Dedifferentiated amniotic fluid mesenchymal stem cell (primary cell): ENCODE measurements around the gene PRG2.
A peak's percentile ranks its signal among the peaks of the same experiment; 100 is the strongest.
"Not testable (repeated sequence)": the region's sequence is repeated elsewhere in the genome, so short reads cannot be mapped to it uniquely, and the experiment has no call there.

Experiments
- DNase-seq: peaks from one replicate; pipeline ENCODE4 v3.0.0-alpha.2; 2016; ENCODE audit errors: extremely low spot score

Gene PRG2

DNA sequence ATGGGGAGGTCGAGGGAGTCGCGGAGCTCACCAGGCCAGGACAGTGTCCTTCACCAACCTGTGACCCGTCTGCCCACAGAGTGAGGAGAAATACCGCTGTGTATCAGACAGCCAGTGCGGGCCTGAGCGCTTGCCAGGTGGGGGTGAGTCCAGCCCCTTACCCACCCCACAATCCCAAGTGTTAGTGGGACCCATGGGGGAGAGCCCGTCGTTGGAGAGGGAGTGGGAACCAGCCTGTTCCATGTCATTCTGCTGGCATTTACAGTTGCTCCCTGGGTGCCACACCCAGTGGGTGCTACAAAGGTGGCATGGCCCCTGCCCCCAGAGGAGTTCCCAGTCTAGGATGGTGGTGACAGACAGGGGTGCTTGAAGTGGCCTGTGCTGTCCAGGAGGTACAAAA lies 43.1 kb downstream of the PRG2 start:
- DNase-seq, result no peak

DNA sequence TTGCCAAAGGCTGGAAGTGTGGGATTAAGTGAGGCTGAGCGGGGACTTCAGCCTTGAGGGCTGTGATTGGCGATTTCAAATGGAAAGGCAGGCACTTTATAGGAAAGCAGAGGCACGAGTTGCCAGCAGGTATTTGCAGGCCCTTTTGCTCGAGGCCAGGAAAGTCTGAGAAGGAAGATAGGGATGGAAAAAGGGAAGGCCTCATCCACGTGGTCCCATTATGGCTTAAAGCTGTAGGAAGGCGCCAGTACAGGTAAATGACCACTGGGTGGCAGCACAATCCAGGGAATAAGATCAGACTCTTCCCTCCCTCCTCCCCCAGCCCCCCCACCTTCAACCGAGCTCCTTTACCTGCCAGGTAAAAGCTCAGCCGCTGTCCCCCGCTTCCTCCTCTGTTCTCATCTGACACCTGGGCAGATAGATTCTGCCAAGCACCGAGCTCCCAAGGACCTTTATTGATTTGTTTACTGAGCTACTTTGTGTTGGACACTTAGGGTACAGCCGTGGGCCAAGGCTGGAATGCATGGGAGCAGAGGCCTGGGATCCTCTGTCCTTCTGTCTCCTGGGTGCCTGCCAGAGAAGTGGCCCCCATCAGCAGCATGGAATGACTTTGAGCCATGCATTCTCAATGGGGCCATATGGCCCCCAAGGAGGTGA lies 44.8 kb downstream of the PRG2 start:
- DNase-seq, result peak; percentile 65

DNA sequence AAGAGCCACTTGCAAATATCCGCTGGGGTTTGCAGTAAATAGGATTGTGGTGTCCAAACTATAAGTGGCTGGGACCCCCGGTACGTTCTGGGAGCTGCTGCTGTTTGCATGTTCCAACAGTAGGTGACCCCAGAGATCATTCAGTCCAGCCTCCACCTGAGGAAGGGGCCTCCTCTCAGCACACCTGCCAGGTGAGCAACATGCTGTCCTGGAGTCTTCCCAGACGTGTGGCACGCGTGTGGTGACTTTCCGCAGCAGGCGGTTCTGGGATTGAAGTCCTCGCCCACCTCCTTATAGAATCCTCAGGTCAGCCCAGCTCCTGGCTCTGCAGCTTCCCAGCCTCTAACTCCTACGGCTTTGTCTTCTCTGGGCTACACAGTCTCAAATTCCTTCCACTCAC lies 45.6 kb downstream of the PRG2 start:
- DNase-seq, result no peak

DNA sequence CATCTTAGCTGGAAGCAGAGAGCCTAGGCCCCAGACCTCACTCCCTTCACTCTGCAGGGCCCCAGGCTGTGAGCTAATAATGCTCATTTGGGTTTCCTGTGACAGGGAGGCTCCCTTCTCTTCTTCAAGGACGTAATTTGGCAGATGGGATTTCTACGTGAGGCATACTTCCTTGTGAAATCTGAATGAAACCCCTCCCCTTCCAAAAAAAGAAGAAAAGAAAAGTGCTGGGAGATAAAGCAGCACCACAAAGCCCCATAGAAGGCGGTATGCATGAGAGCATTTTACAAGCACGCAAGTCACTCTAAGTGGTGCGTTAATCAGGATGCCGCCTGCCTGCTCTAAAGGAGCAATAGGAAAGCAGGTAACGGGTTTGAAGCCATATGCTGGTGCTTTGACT lies 46.6 kb downstream of the PRG2 start:
- no peak for DNase-seq

DNA sequence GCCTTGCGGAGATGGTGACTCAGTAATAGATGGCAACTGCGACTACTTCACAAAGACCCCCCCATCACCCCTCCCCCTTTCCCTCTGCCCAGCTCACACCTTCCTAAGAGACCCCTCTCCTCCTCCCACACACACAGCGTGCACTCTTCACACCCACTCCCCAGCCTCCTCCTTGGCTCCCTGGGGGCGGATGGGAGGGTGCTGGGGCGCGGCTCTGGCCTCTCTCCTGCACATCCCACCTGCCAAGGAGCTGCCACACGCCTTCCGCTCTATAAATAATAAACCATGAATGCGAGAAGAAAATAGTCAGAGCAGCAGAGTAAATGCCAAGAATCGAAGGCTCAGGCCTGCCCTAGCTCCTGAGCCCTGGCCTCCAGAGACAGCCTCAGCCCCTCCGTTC lies 47.7 kb downstream of the PRG2 start:
- DNase-seq, result no peak

DNA sequence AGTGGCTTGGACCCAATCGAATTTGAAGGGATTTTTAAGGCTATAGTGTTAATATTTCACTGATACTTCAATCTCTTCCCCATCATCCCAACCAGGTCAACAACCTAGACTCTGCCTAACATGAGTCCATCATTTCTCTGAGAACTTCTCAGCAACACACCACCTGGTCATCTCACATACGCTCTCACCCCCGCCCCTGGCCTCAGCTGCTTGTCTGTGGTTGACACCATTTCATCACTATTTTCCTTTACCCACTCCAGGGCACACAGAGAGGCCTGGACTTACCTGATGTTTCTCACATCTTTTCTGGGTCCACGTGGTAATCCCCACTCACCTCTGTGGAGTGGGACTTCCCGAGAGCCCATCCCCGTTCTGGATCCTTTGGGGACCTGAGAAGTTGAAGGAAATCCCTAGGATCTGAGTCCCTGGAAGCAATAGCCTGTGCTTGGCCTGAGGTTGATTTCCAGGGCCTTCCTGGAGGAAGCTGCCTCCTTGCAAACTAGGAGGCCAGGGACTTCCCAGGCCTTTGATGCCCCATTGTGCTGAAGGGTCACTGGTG lies 49.1 kb downstream of the PRG2 start:
- DNase-seq, result no peak

DNA sequence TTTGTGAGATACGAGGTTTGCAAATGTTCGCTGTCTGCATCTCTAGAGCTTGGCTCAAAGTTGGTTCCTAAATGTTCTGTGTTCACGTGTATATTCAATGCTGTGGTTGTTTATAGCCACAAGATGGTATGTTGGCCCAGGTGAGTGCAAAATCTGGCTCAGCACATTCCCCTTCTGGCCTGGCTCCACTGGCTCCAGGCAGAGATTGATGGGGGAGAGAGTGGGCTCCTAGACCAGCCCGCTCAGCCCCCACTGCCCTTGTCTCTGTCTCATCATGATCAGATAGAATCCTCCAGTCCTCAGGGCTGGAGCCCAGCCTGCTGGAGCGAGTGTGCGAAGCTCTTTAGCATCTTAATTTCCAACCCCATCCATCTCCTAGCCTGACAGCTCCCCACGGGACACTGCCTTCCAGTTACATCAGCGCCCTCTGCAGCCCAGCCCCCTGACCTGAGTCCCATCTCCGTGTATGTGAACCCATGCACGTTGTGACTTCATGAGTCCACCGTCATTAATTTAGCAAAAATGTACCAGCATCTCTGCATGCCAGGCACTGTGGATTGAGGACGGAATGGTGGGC lies 50.3 kb downstream of the PRG2 start:
- DNase-seq, result no peak

DNA sequence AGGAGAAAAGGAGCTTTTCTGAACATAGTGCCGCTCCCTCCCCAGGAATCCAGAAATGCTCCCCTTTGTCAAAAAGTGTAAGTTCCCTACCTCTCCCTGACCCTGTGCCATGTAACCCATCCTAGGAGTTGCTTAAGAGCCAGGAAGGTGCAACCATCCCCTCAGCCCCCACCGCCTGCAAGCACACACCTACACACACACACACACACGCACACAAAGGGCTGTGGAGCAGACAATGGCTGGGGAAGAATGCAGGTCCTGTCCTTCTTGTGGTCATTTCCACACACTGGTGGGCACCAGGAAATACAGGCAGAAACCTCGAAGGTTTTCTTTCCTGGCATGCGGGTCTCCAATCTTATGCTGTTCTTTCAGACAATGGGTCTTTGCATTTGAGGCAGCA lies 51.1 kb downstream of the PRG2 start:
- DNase-seq, result no peak

DNA sequence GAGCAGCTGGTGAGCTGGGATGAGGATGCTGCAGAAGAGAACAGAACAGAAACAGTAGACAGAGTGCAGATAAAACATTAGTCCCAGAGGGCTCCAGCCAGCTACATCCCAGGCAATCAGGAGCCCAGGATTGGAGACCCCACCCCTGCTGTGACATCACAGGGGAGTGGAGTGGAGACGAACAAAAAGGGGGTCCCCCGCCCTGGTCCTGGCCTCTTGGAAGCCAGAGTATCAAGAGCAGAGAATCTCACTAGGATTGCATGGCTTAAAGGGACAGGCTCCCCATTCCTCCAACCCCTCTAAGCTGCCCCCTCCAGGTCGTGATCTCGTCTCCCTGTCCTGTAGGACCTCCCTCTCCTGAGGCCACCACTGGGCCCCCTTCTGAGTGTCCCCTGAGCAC lies 52.3 kb downstream of the PRG2 start, which contains the start of gene P2RX3:
Gene P2RX3, plus strand, starts transcription at position 211 of the 400 bp plus-strand sequence. CDS start 199 bp downstream, outside the sequence.
- no peak for DNase-seq

DNA sequence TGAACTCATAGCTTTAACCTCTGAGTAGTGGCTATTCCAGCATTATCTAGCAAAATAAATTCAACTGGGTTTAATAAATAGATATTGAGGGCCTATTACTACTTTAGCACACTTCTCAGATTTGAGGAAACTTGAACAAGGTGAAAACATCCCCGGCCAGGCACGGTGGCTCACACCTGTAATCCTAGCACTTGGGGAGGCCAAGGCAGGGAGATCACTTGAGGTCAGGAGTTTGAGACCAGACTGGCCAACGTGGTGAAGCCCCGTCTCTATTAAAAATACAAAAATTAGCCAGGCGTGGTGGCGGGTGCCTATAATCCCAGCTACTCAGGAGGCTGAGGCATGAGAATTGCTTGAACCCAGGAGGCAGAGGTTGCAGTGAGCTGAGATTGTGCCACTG lies 53.6 kb downstream of the PRG2 start:
- DNase-seq, result not testable (repeated sequence)
